Measurements from ENCODE around the gene IL10.

Gene IL10

GRCh38 chr1:206761159-206761768 lies 11.0 kb downstream of the IL10 start:
- Histone ChIP-seq H3K36me3 (ENCODE audit: insufficient read depth, insufficient read length, low read length) (no peaks in the 10 kb centered on the region), H3K4me3 (ENCODE audit: insufficient read length, low read depth) (no peak overlapping the region), H3K9ac (ENCODE audit: insufficient read length, low read depth) (no peak overlapping the region), H3K4me1 (ENCODE audit: insufficient read depth, insufficient read length) (no peaks in the 10 kb centered on the region), H3K27me3 (ENCODE audit: insufficient read depth, insufficient read length) (no peaks in the 10 kb centered on the region), H3K9me3 (ENCODE audit: insufficient read depth, low read length) (no peaks in the 10 kb centered on the region)
- TF ChIP-seq YY1 (IDR thresholded peaks at IDR 0.05; ENCODE audit: insufficient read depth, insufficient read length): no peak
- no peak for TF ChIP-seq ZNF274 (IDR thresholded peaks at IDR 0.05; ENCODE audit: low read depth, low read length)
- no peak for TF ChIP-seq SUZ12 (IDR thresholded peaks at IDR 0.05; ENCODE audit: extremely low read depth, insufficient read depth, insufficient read length)
- no peak for DNase-seq (ENCODE audit: low read depth, low spot score)

GRCh38 chr1:206760590-206760989 lies 11.7 kb downstream of the IL10 start:
- no peaks in the 10 kb centered on the region for H3K36me3 ChIP-seq (ENCODE audit: insufficient read depth, insufficient read length, low read length)
- H3K27me3 ChIP-seq (ENCODE audit: insufficient read depth, insufficient read length): no peaks in the 10 kb centered on the region
- no peak overlapping the region for H3K9ac ChIP-seq (ENCODE audit: insufficient read length, low read depth)
- H3K4me1 ChIP-seq (ENCODE audit: insufficient read depth, insufficient read length): no peaks in the 10 kb centered on the region
- no peak for DNase-seq (ENCODE audit: low read depth, low spot score)
- no peaks in the 10 kb centered on the region for H3K9me3 ChIP-seq (ENCODE audit: insufficient read depth, low read length)
- no peak overlapping the region for H3K4me3 ChIP-seq (ENCODE audit: insufficient read length, low read depth)
- no peak for TF ChIP-seq YY1 (IDR thresholded peaks at IDR 0.05; ENCODE audit: insufficient read depth, insufficient read length)
- TF ChIP-seq ZNF274 (IDR thresholded peaks at IDR 0.05; ENCODE audit: low read depth, low read length): no peak
- no peak for TF ChIP-seq SUZ12 (IDR thresholded peaks at IDR 0.05; ENCODE audit: extremely low read depth, insufficient read depth, insufficient read length)

GRCh38 chr1:206757524-206758266 lies 14.6 kb downstream of the IL10 start:
- TF ChIP-seq YY1 (IDR thresholded peaks at IDR 0.05; ENCODE audit: insufficient read depth, insufficient read length) (no peak), SUZ12 (IDR thresholded peaks at IDR 0.05; ENCODE audit: extremely low read depth, insufficient read depth, insufficient read length) (no peak), ZNF274 (IDR thresholded peaks at IDR 0.05; ENCODE audit: low read depth, low read length) (no peak)
- Histone ChIP-seq H3K4me3 (ENCODE audit: insufficient read length, low read depth) (no peak overlapping the region), H3K9me3 (ENCODE audit: insufficient read depth, low read length) (no peaks in the 10 kb centered on the region), H3K27me3 (ENCODE audit: insufficient read depth, insufficient read length) (no peaks in the 10 kb centered on the region), H3K9ac (ENCODE audit: insufficient read length, low read depth) (no peak overlapping the region), H3K36me3 (ENCODE audit: insufficient read depth, insufficient read length, low read length) (no peaks in the 10 kb centered on the region), H3K4me1 (ENCODE audit: insufficient read depth, insufficient read length) (no peaks in the 10 kb centered on the region)
- DNase-seq (ENCODE audit: low read depth, low spot score): no peak

GRCh38 chr1:206754011-206754410 lies 18.3 kb downstream of the IL10 start:
- DNase-seq (ENCODE audit: low read depth, low spot score): no peak
- Histone ChIP-seq H3K27me3 (ENCODE audit: insufficient read depth, insufficient read length) (no peaks in the 10 kb centered on the region), H3K36me3 (ENCODE audit: insufficient read depth, insufficient read length, low read length) (no peaks in the 10 kb centered on the region), H3K9me3 (ENCODE audit: insufficient read depth, low read length) (no peaks in the 10 kb centered on the region), H3K4me3 (ENCODE audit: insufficient read length, low read depth) (no peak overlapping the region), H3K4me1 (ENCODE audit: insufficient read depth, insufficient read length) (no peaks in the 10 kb centered on the region), H3K9ac (ENCODE audit: insufficient read length, low read depth) (no peak overlapping the region)
- TF ChIP-seq SUZ12 (IDR thresholded peaks at IDR 0.05; ENCODE audit: extremely low read depth, insufficient read depth, insufficient read length): no peak
- no peak for TF ChIP-seq ZNF274 (IDR thresholded peaks at IDR 0.05; ENCODE audit: low read depth, low read length)
- TF ChIP-seq YY1 (IDR thresholded peaks at IDR 0.05; ENCODE audit: insufficient read depth, insufficient read length): no peak

GRCh38 chr1:206753141-206753540 lies 19.2 kb downstream of the IL10 start:
- no peaks in the 10 kb centered on the region for H3K9me3 ChIP-seq (ENCODE audit: insufficient read depth, low read length)
- no peak for DNase-seq (ENCODE audit: low read depth, low spot score)
- no peaks in the 10 kb centered on the region for H3K36me3 ChIP-seq (ENCODE audit: insufficient read depth, insufficient read length, low read length)
- no peaks in the 10 kb centered on the region for H3K27me3 ChIP-seq (ENCODE audit: insufficient read depth, insufficient read length)
- H3K4me3 ChIP-seq (ENCODE audit: insufficient read length, low read depth): no peak overlapping the region
- no peak overlapping the region for H3K9ac ChIP-seq (ENCODE audit: insufficient read length, low read depth)
- TF ChIP-seq SUZ12 (IDR thresholded peaks at IDR 0.05; ENCODE audit: extremely low read depth, insufficient read depth, insufficient read length) (no peak), ZNF274 (IDR thresholded peaks at IDR 0.05; ENCODE audit: low read depth, low read length) (no peak), YY1 (IDR thresholded peaks at IDR 0.05; ENCODE audit: insufficient read depth, insufficient read length) (no peak)
- H3K4me1 ChIP-seq (ENCODE audit: insufficient read depth, insufficient read length): no peaks in the 10 kb centered on the region

- Histone ChIP-seq H3K4me1 (ENCODE audit: insufficient read depth, insufficient read length) (no peaks in the 10 kb centered on the region), H3K4me3 (ENCODE audit: insufficient read length, low read depth) (no peak overlapping the region), H3K36me3 (ENCODE audit: insufficient read depth, insufficient read length, low read length) (no peaks in the 10 kb centered on the region), H3K9me3 (ENCODE audit: insufficient read depth, low read length) (no peaks in the 10 kb centered on the region), H3K27me3 (ENCODE audit: insufficient read depth, insufficient read length) (no peaks in the 10 kb centered on the region), H3K9ac (ENCODE audit: insufficient read length, low read depth) (no peak overlapping the region)
- TF ChIP-seq SUZ12 (IDR thresholded peaks at IDR 0.05; ENCODE audit: extremely low read depth, insufficient read depth, insufficient read length): no peak
- TF ChIP-seq ZNF274 (IDR thresholded peaks at IDR 0.05; ENCODE audit: low read depth, low read length): no peak
- no peak for TF ChIP-seq YY1 (IDR thresholded peaks at IDR 0.05; ENCODE audit: insufficient read depth, insufficient read length)
- no peak for DNase-seq (ENCODE audit: low read depth, low spot score)
These were observed 19.8 kb downstream of the IL10 start for GRCh38 chr1:206752481-206752880.

GRCh38 chr1:206751891-206752290 lies 20.4 kb downstream of the IL10 start:
- Histone ChIP-seq H3K27me3 (ENCODE audit: insufficient read depth, insufficient read length) (no peaks in the 10 kb centered on the region), H3K4me1 (ENCODE audit: insufficient read depth, insufficient read length) (no peaks in the 10 kb centered on the region), H3K4me3 (ENCODE audit: insufficient read length, low read depth) (no peak overlapping the region), H3K9me3 (ENCODE audit: insufficient read depth, low read length) (no peaks in the 10 kb centered on the region), H3K36me3 (ENCODE audit: insufficient read depth, insufficient read length, low read length) (no peaks in the 10 kb centered on the region), H3K9ac (ENCODE audit: insufficient read length, low read depth) (no peak overlapping the region)
- TF ChIP-seq SUZ12 (IDR thresholded peaks at IDR 0.05; ENCODE audit: extremely low read depth, insufficient read depth, insufficient read length) (no peak), YY1 (IDR thresholded peaks at IDR 0.05; ENCODE audit: insufficient read depth, insufficient read length) (no peak), ZNF274 (IDR thresholded peaks at IDR 0.05; ENCODE audit: low read depth, low read length) (no peak)
- no peak for DNase-seq (ENCODE audit: low read depth, low spot score)
